GM15510 (cell line): Measurements from ENCODE around the gene FBXO11.

Source experiments
- POLR2A ChIP-seq: IDR thresholded peaks from 3 replicates; pipeline ENCODE4 v1.6.1; 2011; ENCODE audit warnings: borderline replicate concordance; ENCODE audit not compliant: insufficient read length; ENCODE audit errors: extremely low read depth

The FBXO11 gene

DNA sequence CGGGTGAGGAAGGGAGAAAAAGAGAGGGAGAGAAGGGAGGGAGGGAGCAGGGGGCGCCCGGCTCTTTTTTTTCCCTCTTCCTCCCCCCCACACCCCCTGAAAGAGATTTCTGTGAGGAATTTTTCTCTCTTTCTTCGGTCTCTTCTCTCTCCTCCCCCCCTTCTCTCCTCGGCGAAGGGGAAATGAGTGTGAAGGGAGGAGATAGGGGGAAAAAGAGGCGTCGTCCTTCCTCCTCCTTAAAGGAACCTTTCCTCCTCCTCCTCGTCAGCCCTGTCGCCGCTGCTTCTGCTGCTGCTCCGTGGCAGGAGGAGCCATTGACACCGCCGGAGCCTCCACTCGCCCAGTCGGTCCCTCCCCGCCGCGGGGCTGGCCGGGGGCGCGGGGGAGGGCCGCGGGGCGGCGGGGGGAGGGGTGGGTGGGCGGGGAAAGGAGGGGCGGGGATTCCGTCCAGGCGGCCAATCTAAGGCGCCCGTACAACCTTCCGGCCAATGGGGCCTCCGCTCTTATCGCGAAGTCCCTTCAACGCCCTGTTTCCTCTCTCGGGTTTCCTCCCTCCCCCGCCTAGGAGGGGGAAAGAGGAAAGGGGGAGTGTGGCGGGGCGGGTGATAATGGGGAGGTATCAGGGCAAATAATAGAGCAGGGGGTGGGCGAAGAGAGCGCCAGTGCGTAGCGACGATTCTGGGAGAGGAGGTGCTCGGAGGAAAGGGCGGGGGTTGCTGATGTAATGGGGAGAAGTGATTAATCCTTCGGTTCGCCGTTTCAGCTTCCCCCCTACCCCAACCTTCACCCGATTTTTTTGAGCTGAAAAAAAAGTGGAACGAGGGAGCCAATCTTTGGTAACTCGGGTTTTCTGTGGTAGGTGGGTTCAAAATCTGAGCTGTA lies at the start of gene FBXO11:
FBXO11 (minus strand) TSS at position 342 of the 882 bp plus-strand sequence. CDS start 778 bp downstream, outside the sequence.
- TF ChIP-seq POLR2A, result peak; percentile 76

- TF ChIP-seq POLR2A, result no peak
These were observed 44.3 kb upstream of the FBXO11 start for GRCh38 chr2:47950340-47951301.

GRCh38 chr2:47946593-47946992 lies 40.3 kb upstream of the FBXO11 start:
- no peak for TF ChIP-seq POLR2A

DNA sequence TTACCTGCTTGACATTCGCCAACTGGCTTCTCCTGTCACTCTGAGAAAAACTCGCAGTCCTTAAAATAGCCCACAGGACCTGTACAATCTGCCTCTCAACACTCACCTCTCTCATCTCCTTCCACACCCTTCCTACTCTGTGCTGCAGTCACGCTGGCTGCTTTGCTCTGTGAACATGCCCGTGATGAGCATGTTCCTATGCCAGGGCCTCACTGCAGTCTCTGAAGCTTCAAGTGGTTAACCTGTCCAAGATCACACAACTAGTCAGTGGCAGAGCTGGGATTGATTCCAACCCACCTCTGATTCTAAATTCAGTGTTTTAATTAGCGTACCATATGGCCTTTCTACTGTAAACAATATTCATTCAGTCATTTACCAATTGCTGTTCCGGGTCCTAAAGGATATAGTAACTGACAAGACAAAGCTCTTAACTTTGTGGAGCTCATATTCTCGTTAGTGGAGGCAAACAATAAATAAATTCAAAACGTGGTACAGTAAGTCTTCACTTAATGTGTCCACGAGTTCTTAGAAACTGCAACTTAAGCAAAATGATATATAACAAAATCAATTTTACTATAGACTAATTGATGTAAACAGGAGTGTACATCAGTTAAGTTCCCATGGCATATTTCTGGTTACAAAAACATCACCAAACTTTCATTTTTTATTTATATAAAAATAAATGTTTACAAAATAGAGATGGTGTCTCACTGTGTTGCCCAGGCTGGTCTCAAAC lies 38.9 kb upstream of the FBXO11 start:
- no peak for TF ChIP-seq POLR2A

GRCh38 chr2:47941936-47942335 lies 35.6 kb upstream of the FBXO11 start:
- TF ChIP-seq POLR2A, result no peak

- no peak for TF ChIP-seq POLR2A
These were observed 31.4 kb upstream of the FBXO11 start for GRCh38 chr2:47937677-47938076.

DNA sequence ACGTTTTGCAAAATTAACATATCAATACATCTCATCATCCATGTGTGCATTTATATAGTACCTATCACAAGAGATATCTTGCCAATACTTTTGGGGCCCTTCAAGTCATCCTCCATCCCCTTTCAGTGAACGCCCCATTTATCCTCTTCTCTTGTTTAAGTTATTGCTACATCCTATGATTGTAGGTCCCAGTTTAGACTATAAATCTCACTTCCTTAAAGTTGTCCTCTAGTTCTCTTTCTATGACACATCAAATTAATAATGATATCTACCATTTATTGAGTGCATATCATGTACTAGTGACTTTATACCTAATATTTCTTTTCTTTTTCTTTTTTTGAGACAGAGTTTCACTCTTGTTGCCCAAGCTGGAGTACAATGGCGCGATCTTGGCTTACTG lies 28.8 kb upstream of the FBXO11 start:
- TF ChIP-seq POLR2A, result no peak

- TF ChIP-seq POLR2A, result no peak
These were observed 11.7 kb upstream of the FBXO11 start for GRCh38 chr2:47918043-47918442.

DNA sequence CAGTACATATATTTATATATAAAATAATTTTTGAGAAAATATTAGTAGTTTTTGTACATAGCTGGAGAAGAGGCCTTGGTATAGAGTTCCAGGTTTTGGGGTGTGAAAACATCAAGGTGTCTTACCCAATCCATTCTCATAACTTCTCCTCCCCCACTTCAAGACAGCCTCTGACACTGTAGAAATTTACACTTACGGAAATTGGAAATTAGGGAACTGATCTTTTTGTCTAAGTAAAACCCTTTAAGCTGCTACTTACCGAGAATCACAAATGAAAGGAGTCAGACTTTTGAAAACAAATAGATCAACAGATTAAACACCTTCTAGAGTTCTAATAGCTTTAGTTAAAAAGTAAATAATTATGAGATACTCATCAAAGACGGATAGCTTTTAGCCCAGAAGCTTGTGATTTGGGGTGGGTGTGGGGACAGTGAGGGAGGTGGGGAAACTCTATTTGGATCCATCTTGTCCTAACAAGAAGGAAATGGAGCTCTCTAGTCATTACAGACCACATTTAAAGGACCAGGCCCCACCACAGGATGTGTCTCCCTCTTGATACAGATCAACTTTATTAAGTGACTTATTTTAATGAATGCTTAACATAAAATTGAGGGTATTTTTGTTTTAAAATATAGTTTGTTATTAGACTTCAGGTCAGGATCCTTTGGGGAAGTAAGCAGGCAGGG lies 11.1 kb upstream of the FBXO11 start:
- no peak for TF ChIP-seq POLR2A

DNA sequence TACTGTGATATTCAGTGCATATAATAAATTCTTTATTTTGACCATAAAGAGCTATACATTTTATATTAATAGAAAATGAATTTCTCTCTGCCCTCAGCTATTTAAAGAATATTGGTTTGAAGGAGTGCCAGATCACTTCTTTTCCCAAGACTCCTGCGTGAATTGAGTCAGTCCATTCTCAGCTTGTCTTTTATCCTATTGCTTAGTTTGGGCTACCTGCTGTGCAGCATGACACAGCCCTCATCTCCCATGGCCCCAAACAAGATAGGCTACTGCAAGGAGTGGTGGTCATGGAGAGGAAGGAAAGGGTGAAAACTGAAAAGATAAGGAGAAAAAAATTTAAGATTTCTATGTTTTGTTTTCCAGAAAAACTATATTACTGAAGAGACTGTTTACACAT lies 10.1 kb upstream of the FBXO11 start:
- TF ChIP-seq POLR2A, result no peak

DNA sequence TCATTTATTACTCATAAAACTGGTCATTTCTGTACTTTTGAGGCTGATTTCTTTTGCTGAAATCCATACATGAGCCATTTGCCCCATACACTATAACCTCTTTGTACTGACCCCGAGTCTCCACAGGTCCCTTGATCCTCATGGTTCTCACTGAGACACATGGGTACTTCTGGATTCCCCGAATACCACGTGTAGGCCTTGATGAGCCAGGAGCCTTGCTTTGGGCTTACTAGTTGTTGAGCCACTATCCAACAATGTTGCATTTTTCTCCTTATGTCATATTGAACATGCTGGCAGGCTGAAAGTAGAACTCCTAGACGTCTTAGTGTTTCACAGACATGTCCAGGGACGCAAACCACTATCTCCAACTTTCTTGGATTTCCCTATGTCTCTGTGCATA lies 2.4 kb upstream of the FBXO11 start:
- TF ChIP-seq POLR2A, result no peak

- no peak for TF ChIP-seq POLR2A
These were observed 912 bp upstream of the FBXO11 start for GRCh38 chr2:47907039-47907781.

DNA sequence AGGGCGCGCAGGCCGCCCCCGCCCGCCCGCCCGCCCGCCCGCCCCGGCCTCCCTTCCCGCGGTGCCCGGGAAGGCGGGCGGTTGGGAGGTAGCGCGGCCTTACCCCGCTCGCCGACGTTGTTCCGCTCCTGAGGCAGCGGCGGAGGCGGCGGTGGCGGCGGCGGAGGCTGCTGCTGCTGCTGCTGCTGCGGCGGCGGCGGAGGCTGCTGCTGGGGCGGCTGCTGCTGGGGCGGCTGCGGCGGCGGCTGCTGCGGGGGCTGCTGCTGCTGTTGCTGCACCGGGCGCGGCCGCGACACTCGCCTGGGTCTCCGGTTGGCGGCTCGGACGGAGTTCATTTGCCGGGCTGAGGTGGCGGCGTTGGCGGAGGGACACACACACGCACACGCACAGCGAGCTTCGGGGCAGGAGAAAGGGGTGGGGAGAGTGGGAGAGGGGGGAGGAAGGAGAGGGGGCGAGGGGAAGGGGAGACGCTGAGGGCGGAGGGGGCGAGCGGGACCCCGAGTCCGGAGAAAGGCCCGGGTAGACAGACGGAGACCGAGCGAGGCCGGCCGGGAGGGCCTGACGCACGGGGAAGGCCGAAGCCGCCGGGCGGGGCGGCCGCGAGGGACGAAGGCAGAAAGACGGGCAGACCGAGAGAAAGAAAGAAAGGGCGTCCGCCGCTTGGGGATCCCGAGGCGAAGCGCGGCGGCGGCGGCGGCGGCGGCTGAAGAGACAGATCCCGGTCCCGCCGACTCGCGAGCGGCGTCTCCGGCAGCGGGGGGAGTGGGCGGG lies 727 bp downstream of the FBXO11 start:
- TF ChIP-seq POLR2A, result no peak

DNA sequence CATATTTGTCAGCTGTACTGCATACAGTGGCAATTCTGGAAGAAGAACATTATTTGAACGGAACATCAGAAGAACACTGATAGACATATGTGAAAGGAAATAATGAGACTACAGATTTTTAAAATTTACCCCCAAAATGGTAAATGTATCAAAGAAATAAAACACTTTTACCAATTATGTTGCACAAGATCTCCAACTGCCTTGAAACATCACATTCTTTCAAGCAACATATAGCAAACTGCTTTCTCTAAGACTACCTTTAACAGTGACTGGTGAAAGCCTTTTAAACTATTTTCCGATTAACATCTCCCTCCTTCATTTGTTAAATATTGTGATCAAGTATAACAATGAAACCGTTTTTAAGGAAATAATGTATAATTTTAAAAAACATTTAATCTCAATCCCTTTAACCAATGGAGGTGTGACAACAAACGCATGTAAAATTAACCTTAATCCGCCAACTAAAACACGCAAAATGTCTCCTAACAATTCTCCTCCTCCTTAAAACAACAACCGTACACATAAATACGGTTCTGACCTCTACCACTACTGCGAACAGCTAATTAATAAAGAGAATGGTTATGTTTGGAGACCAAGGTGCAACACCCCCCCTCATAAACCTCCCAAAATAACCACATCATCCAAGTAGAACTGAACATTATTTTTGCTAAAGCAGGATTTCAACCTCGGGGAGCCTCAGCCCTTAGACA lies 2.4 kb downstream of the FBXO11 start:
- no peak for TF ChIP-seq POLR2A
